ENCODE measurements around the gene STRIP2.

The STRIP2 gene

GRCh38 chr7:129494041-129494440 lies 59.8 kb downstream of the STRIP2 start:
- no peak for TF ChIP-seq CTCF (IDR thresholded peaks at IDR 0.05; ENCODE audit: control insufficient read depth, insufficient read depth, low read depth, low read length, missing control alignments)
- no peak overlapping the region for H3K4me3 ChIP-seq (ENCODE audit: control insufficient read depth, low read depth, low read length)
- peak; percentile 68 for DNase-seq (ENCODE audit: low read depth)

GRCh38 chr7:129495987-129496386 lies 61.8 kb downstream of the STRIP2 start:
- no peak for TF ChIP-seq CTCF (IDR thresholded peaks at IDR 0.05; ENCODE audit: control insufficient read depth, insufficient read depth, low read depth, low read length, missing control alignments)
- no peak for DNase-seq (ENCODE audit: low read depth)
- no peak overlapping the region for H3K4me3 ChIP-seq (ENCODE audit: control insufficient read depth, low read depth, low read length)

- H3K4me3 ChIP-seq (ENCODE audit: control insufficient read depth, low read depth, low read length): no peak overlapping the region
- DNase-seq (ENCODE audit: low read depth): no peak
- TF ChIP-seq CTCF (IDR thresholded peaks at IDR 0.05; ENCODE audit: control insufficient read depth, insufficient read depth, low read depth, low read length, missing control alignments): no peak
Observed at GRCh38 chr7:129496653-129497052, 62.4 kb downstream of the STRIP2 start.

GRCh38 chr7:129497156-129497555 lies 62.9 kb downstream of the STRIP2 start:
- no peak overlapping the region for H3K4me3 ChIP-seq (ENCODE audit: control insufficient read depth, low read depth, low read length)
- TF ChIP-seq CTCF (IDR thresholded peaks at IDR 0.05; ENCODE audit: control insufficient read depth, insufficient read depth, low read depth, low read length, missing control alignments): no peak
- no peak for DNase-seq (ENCODE audit: low read depth)

- TF ChIP-seq CTCF (IDR thresholded peaks at IDR 0.05; ENCODE audit: control insufficient read depth, insufficient read depth, low read depth, low read length, missing control alignments): no peak
- no peak for DNase-seq (ENCODE audit: low read depth)
- no peak overlapping the region for H3K4me3 ChIP-seq (ENCODE audit: control insufficient read depth, low read depth, low read length)
Observed at GRCh38 chr7:129498021-129498420, 63.8 kb downstream of the STRIP2 start.

- H3K4me3 ChIP-seq (ENCODE audit: control insufficient read depth, low read depth, low read length): no peak overlapping the region
- no peak for DNase-seq (ENCODE audit: low read depth)
- no peak for TF ChIP-seq CTCF (IDR thresholded peaks at IDR 0.05; ENCODE audit: control insufficient read depth, insufficient read depth, low read depth, low read length, missing control alignments)
Observed at GRCh38 chr7:129499999-129500398, 65.8 kb downstream of the STRIP2 start.

Data from AG09309 (cell line).